Ovary (tissue), 3 donors: ENCODE results near the gene WDR86.

Experiments
- EP300 ChIP-seq: sonication (generic); formaldehyde crosslinking; IDR thresholded peaks from one replicate; pipeline ENCODE4 v1.6.1; 2017; ENCODE audit warnings: antibody characterized with exemption
- TF ChIP-seq, protein P1 (sequence below), 3 donors: fragments of 450-650 bp in 2 of 3; fragments of 200-600 bp in 1 of 3; IDR thresholded peaks; one replicate each; pipeline versions ENCODE4 v1.5.1 to v1.8.0; 2016 to 2022; ENCODE audit warnings: antibody characterized with exemption in 3 of 3, mild to moderate bottlenecking in 1 of 3
- donor health status: DM: no; HTN: no; CAD: no.

GRCh38 chr7:151432658-151433521, 23.1 kb upstream of the WDR86 start:
- TF ChIP-seq EP300 = no peak
- TF ChIP-seq, protein P1, sequence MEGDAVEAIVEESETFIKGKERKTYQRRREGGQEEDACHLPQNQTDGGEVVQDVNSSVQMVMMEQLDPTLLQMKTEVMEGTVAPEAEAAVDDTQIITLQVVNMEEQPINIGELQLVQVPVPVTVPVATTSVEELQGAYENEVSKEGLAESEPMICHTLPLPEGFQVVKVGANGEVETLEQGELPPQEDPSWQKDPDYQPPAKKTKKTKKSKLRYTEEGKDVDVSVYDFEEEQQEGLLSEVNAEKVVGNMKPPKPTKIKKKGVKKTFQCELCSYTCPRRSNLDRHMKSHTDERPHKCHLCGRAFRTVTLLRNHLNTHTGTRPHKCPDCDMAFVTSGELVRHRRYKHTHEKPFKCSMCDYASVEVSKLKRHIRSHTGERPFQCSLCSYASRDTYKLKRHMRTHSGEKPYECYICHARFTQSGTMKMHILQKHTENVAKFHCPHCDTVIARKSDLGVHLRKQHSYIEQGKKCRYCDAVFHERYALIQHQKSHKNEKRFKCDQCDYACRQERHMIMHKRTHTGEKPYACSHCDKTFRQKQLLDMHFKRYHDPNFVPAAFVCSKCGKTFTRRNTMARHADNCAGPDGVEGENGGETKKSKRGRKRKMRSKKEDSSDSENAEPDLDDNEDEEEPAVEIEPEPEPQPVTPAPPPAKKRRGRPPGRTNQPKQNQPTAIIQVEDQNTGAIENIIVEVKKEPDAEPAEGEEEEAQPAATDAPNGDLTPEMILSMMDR (IDR thresholded peaks at IDR 0.05) = no peak
